IMR-90 (cell line): ENCODE results near the gene PPM1L. TPM values are rescaled to one million over a fixed set of nuclear protein-coding genes. Genes with fewer than 3 reads are reported as not detected.

Experiments used
- ATAC-seq: fragments of 200-7000 bp; cut with Tn5 transposase; 2 replicates; pipeline ENCODE4 v1.9.1; 2020; ENCODE audit warnings: low read depth, mild to moderate bottlenecking, moderate library complexity
- BruUV-seq: library from RNA; stranded (reverse); fragments of 400-500 nt; replicated peaks from 2 replicates; lab custom pipeline; 2021; lab: Mats Ljungman, UMichigan
- CTCF ChIA-PET: fragments of 300-600 bp; formaldehyde crosslinking; extraction: SDS; loops from one replicate; lab custom pipeline; 2021; ENCODE audit warnings: antibody characterized with exemption; lab: Yijun Ruan, JAX
- POLR2A ChIA-PET: fragments of 300-600 bp; sonication (Branson Sonifier 250); formaldehyde crosslinking; loops from one replicate; lab custom pipeline; 2022; ENCODE audit warnings: antibody characterized with exemption; ENCODE audit not compliant: unreplicated experiment; lab: Charles Lee
- DNase-seq: peaks from one replicate; pipeline ENCODE4 v3.0.0; 2013
- H2AFZ ChIP-seq: replicated peaks from 2 replicates; pipeline ENCODE3; 2013; ENCODE audit warnings: low read length, mild to moderate bottlenecking; ENCODE audit not compliant: poor library complexity
- H2AK5ac ChIP-seq: 2 replicates; pipeline ENCODE4 v1.6.1; 2013; ENCODE audit warnings: low read depth, low read length, inconsistent platforms
- H2AK9ac ChIP-seq: replicated peaks from 2 replicates; pipeline ENCODE3; 2013; ENCODE audit warnings: mild to moderate bottlenecking, low read depth, low read length, moderate library complexity; ENCODE audit not compliant: poor library complexity
- H2BK120ac ChIP-seq: 2 replicates; pipeline ENCODE4 v1.6.1; 2013; ENCODE audit warnings: low read depth, low read length, inconsistent platforms
- H2BK15ac ChIP-seq: 3 replicates; pipeline ENCODE4 v1.6.1; 2013; ENCODE audit warnings: low read depth, low read length, inconsistent platforms
- H2BK20ac ChIP-seq: 2 replicates; pipeline ENCODE4 v1.6.1; 2013; ENCODE audit warnings: low read depth, mild to moderate bottlenecking, inconsistent platforms, low read length, moderate library complexity
- H2BK5ac ChIP-seq: 2 replicates; pipeline ENCODE4 v1.6.1; 2013; ENCODE audit warnings: mild to moderate bottlenecking, low read depth, low read length, inconsistent platforms; ENCODE audit not compliant: poor library complexity, severe bottlenecking
- H3K14ac ChIP-seq: replicated peaks from 2 replicates; pipeline ENCODE4 v1.6.1; 2013; ENCODE audit warnings: low read depth, low read length, inconsistent platforms
- H3K18ac ChIP-seq: 2 replicates; pipeline ENCODE4 v1.6.1; 2013; ENCODE audit warnings: low read depth, low read length, control low read depth
- H3K23ac ChIP-seq: 2 replicates; pipeline ENCODE4 v1.6.1; 2013; ENCODE audit warnings: low read depth, low read length, inconsistent platforms
- H3K27ac ChIP-seq: 2 replicates; pipeline ENCODE4 v1.5.1; 2013; ENCODE audit warnings: mild to moderate bottlenecking, control low read depth, low read length; ENCODE audit not compliant: insufficient read depth
- H3K27me3 ChIP-seq: 2 replicates; pipeline ENCODE4 v1.6.1; 2013; ENCODE audit warnings: low read length; ENCODE audit not compliant: control insufficient read depth, insufficient read depth
- H3K36me3 ChIP-seq: 2 replicates; pipeline ENCODE4 v1.6.1; 2013; ENCODE audit warnings: low read length, mixed read lengths; ENCODE audit not compliant: control insufficient read depth, insufficient read depth
- H3K4ac ChIP-seq: 2 replicates; pipeline ENCODE4 v1.6.1; 2013; ENCODE audit warnings: low read depth, low read length, inconsistent platforms
- H3K4me1 ChIP-seq: 2 replicates; pipeline ENCODE4 v1.6.1; 2013; ENCODE audit warnings: low read length, mixed read lengths; ENCODE audit not compliant: control insufficient read depth, insufficient read depth
- H3K4me2 ChIP-seq: 2 replicates; pipeline ENCODE4 v1.6.1; 2013; ENCODE audit warnings: low read depth, mild to moderate bottlenecking, control low read depth, low read length, moderate library complexity
- H3K4me3 ChIP-seq: 2 replicates; pipeline ENCODE4 v1.5.1; 2013; ENCODE audit warnings: low read depth, mild to moderate bottlenecking, control low read depth, low read length, moderate library complexity; ENCODE audit not compliant: insufficient read depth
- H3K56ac ChIP-seq: 2 replicates; pipeline ENCODE4 v1.6.1; 2013; ENCODE audit warnings: low read length, inconsistent platforms; ENCODE audit not compliant: insufficient read depth; ENCODE audit errors: extremely low read depth
- H3K79me1 ChIP-seq, 2 experiments: 2 replicates each; pipeline ENCODE4 v1.6.1; 2013; ENCODE audit warnings: low read length in 2 of 2, inconsistent platforms in 1 of 2, low read depth in 1 of 2
- H3K9ac ChIP-seq: 2 replicates; pipeline ENCODE4 v1.6.1; 2013; ENCODE audit warnings: low read depth, low read length, control low read depth
- H3K9me1 ChIP-seq: 2 replicates; pipeline ENCODE4 v1.6.1; 2013; ENCODE audit warnings: low read length, inconsistent platforms; ENCODE audit not compliant: insufficient read depth
- H3K9me3 ChIP-seq: 2 replicates; pipeline ENCODE4 v1.6.1; 2013; ENCODE audit warnings: low read length; ENCODE audit not compliant: control insufficient read depth, insufficient read depth
- H4K20me1 ChIP-seq: 2 replicates; pipeline ENCODE4 v1.6.1; 2013; ENCODE audit warnings: low read length, inconsistent platforms; ENCODE audit not compliant: insufficient read depth
- H4K5ac ChIP-seq: 2 replicates; pipeline ENCODE4 v1.6.1; 2013; ENCODE audit warnings: mild to moderate bottlenecking, low read depth, low read length, control low read depth
- H4K8ac ChIP-seq, 2 experiments: 2 replicates each; pipeline ENCODE4 v1.6.1; 2013; ENCODE audit warnings: low read depth in 2 of 2, low read length in 2 of 2, control low read depth in 1 of 2, inconsistent platforms in 1 of 2
- H4K91ac ChIP-seq: 2 replicates; pipeline ENCODE4 v1.6.1; 2013; ENCODE audit warnings: low read depth, low read length, inconsistent platforms; ENCODE audit not compliant: insufficient read depth
- BHLHE40 ChIP-seq: fragments of 150-350 bp; IDR thresholded peaks from 2 replicates; pipeline ENCODE4 v1.6.1; 2016; ENCODE audit warnings: mild to moderate bottlenecking, low read depth, low read length
- CHD1 ChIP-seq: IDR thresholded peaks from 2 replicates; pipeline ENCODE4 v1.6.1; 2012; ENCODE audit warnings: low read depth, low read length, improper control_type of control experiment
- MAFK ChIP-seq: IDR thresholded peaks from 2 replicates; pipeline ENCODE4 v1.6.1; 2012; ENCODE audit warnings: low read depth, low read length, improper control_type of control experiment
- MAZ ChIP-seq: IDR thresholded peaks from 2 replicates; pipeline ENCODE4 v1.6.1; 2012; ENCODE audit warnings: low read depth, mild to moderate bottlenecking, low read length, improper control_type of control experiment, moderate library complexity, borderline replicate concordance
- NFE2L2 ChIP-seq: fragments of 150-350 bp; IDR thresholded peaks from 2 replicates; pipeline ENCODE4 v1.6.1; 2016; ENCODE audit warnings: low read depth, mild to moderate bottlenecking, low read length
- RAD21 ChIP-seq: IDR thresholded peaks from 2 replicates; pipeline ENCODE4 v1.6.1; 2012; ENCODE audit warnings: low read length, improper control_type of control experiment
- RCOR1 ChIP-seq: IDR thresholded peaks from 2 replicates; pipeline ENCODE4 v1.6.1; 2012; ENCODE audit warnings: mild to moderate bottlenecking, low read length, improper control_type of control experiment; ENCODE audit not compliant: insufficient replicate concordance
- RFX5 ChIP-seq: IDR thresholded peaks from 2 replicates; pipeline ENCODE4 v1.8.0; 2012; ENCODE audit warnings: low read depth, mild to moderate bottlenecking, low read length, moderate library complexity
- WGBS, 2 experiments: methylation state at CpG; one replicate each; pipeline versions ENCODE4 v1.1.5 to v1.1.7; 2013; ENCODE audit warnings: missing lambda C conversion rate in 2 of 2; ENCODE audit not compliant: insufficient read length in 1 of 2; ENCODE audit errors: extremely low coverage in 2 of 2; 5-methylcytosine and 5-hydroxymethylcytosine counted together
- dilution Hi-C: fragments of 300-500 bp; cut with HindIII; formaldehyde crosslinking; loops from one replicate; pipeline ENCODE4 v1.14.3; 2018; ENCODE audit warnings: low sequenced_read_pairs; ENCODE audit not compliant: unreplicated experiment
- in situ Hi-C: fragments of 300-500 bp; cut with MboI; formaldehyde crosslinking; loops from 3 replicates; pipeline ENCODE4 v1.14.3; 2019; ENCODE audit warnings: low sequenced_read_pairs, inconsistent platforms, mixed read lengths
- intact Hi-C: fragments of 100-400 bp; cut with micrococcal nuclease; formaldehyde crosslinking; loops from 2 replicates; pipeline ENCODE4 v1.10.0; 2022
- polyA plus RNA-seq, 3 experiments: library from polyadenylated mRNA; depleted of rRNA; stranded (reverse); fragments of >200 nt; gene quantifications; 2 replicates each; pipeline ENCODE4 v1.2.3, GENCODE V29; 2012; ENCODE audit warnings: low replicate concordance in 1 of 3
- total RNA-seq: library from RNA; depleted of rRNA; stranded (reverse); fragments of >200 nt; gene quantifications from 2 replicates; pipeline ENCODE4 v1.2.3, GENCODE V29; 2012

Gene PPM1L
- total and polyA plus RNA-seq, 2 of the 4 experiments (the other 2 are of a cell fraction) = 0.14 to 0.18 TPM

GRCh38 chr3:160987982-160988964, 232.2 kb downstream of the PPM1L start (continued):
- TF ChIP-seq CHD1 = no peak
- TF ChIP-seq RFX5 = no peak

DNA sequence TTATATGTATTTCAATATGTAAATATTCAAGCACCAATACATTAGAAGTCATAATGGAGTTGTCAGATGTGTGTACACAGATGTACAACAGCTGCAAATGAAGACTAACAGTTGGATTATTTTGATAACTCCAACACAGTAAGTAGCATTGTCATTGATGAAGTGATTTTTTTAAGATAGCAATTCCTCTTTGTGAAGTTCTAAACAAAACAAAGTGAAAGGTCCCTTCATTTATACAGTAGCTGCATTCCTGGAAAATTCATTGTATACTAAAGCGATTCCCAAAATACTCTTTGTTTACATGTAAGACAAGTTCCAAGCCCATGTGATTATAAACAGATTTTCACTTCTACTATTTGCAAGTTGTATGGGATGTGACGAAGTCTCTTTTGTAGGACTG, 234.4 kb downstream of the PPM1L start:
- H3K4me2 ChIP-seq = no peak overlapping the region
- no peak for TF ChIP-seq RCOR1
- TF ChIP-seq MAFK = no peak
- TF ChIP-seq MAZ = no peak
- no peak for TF ChIP-seq RAD21
- no peak for TF ChIP-seq NFE2L2
- TF ChIP-seq BHLHE40 = no peak
- intact Hi-C loops (no loop called here), in situ Hi-C loops (no loop called here), dilution Hi-C loops (no loop called here)
- H4K20me1 ChIP-seq = no peaks in the 10 kb centered on the region
- H3K4me3 ChIP-seq = no peak overlapping the region
- no peak overlapping the region for H2AK5ac ChIP-seq
- H2AK9ac ChIP-seq = no peak overlapping the region
- H3K23ac ChIP-seq = no peak overlapping the region
- no peak overlapping the region for H2BK20ac ChIP-seq
- H4K8ac ChIP-seq = no peak overlapping the region
- no peak for DNase-seq
- POLR2A ChIA-PET = no interaction called here
- ATAC-seq = no peak
- no peaks in the 10 kb centered on the region for H3K27me3 ChIP-seq
- H3K9me3 ChIP-seq = no peaks in the 10 kb centered on the region
- no peak overlapping the region for H3K4ac ChIP-seq
- CTCF ChIA-PET = interaction anchor here (0.6 kb wide), 1 partner anchor 492 kb away, joined by 5 read pairs; no protein-coding TSS in a partner anchor
- no CpG with 5 or more reads among the region's 2 CpGs for WGBS, 2 experiments
- H2BK120ac ChIP-seq = no peak overlapping the region
- no peak overlapping the region for H3K56ac ChIP-seq
- no peaks in the 10 kb centered on the region for H3K79me1 ChIP-seq
- no peak overlapping the region for H3K18ac ChIP-seq
- BruUV-seq = no TSS peak
- H3K4me1 ChIP-seq = no peaks in the 10 kb centered on the region
- no peak overlapping the region for H3K9ac ChIP-seq
- no peak overlapping the region for H4K91ac ChIP-seq
- H2BK5ac ChIP-seq = no peak overlapping the region
- no peaks in the 10 kb centered on the region for H3K9me1 ChIP-seq
- H3K36me3 ChIP-seq = no peaks in the 10 kb centered on the region
- no peak overlapping the region for H2AFZ ChIP-seq
- no peak overlapping the region for H3K14ac ChIP-seq
- no peak overlapping the region for H4K5ac ChIP-seq
- no peak overlapping the region for H2BK15ac ChIP-seq
- no peak overlapping the region for H3K27ac ChIP-seq
